GM10266 (cell line): ENCODE results near the gene CORO7.
A peak's percentile ranks its signal among the peaks of the same experiment; 100 is the strongest.

Experiments used
- DNase-seq: peaks from one replicate; pipeline ENCODE4 v3.0.0; 2012; ENCODE audit errors: extremely low spot score
- CTCF ChIP-seq: IDR thresholded peaks from 2 replicates; pipeline ENCODE4 v1.5.1; 2012; ENCODE audit warnings: mild to moderate bottlenecking, low read depth; ENCODE audit not compliant: control insufficient read depth, insufficient read depth; ENCODE audit errors: missing control alignments

CORO7 gene

DNA sequence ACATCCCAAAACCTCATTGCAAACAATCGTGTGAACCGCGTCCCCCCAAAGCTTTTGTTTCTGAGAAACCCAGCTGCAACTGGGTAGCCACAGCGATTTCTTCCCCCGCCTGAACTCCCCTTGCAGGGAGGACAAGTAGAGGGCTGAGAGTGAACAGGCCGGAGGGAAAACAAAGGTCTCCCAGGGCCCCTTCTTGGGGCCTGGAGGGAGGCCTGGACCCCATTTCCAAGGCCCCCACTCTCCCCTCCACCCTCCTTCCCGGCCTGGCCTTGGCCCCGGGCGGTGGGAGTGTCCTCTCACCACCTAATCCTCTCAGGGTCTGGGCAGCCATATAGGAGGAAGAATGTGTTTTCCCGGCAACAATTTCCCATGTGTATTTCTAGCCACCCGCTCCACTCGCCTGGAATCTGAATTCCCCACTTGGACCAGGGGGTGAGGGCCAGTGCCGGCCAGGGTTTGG, 97.9 kb downstream of the CORO7 start:
- DNase-seq = no peak

GRCh38 chr16:4317532-4318450, 98.6 kb downstream of the CORO7 start:
- no peak for DNase-seq
- no peak for TF ChIP-seq CTCF

More for the DNA sequence above, 97.9 kb downstream of the CORO7 start:
- no peak for TF ChIP-seq CTCF

DNA sequence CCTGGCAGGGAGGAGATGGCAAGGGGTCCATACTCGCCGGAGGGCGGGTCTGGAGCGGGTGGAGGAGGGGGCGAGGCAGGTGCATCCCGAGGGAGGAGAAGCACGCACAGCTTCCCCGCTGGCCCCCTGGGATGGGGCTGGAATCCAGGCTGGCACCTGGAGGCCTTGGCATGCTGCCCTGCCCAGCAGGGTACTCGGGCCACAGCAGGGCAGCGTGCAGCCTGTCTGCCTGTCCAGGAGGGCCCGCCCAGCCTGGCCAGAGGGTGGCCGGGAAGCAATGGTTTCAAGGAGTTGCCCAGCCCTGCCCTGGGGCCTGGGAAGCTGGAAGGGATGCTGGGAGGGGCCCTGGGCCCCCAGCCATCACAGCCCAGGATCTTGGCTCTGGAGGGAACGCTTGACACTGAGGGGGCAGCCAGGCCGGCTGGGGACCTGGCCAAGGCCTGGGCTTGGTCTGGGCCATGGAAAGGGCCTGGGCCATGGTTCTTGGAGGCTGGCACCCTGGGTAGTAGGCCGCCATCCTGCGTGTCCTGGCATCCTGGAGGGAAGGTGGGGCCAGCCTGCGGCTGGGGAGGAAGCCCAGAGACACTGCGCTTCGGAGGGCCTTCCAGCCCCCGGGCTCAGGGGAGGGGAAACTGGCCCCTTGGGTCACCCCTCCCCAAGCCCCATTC, 99.4 kb downstream of the CORO7 start:
- no peak for TF ChIP-seq CTCF
- no peak for DNase-seq

DNA sequence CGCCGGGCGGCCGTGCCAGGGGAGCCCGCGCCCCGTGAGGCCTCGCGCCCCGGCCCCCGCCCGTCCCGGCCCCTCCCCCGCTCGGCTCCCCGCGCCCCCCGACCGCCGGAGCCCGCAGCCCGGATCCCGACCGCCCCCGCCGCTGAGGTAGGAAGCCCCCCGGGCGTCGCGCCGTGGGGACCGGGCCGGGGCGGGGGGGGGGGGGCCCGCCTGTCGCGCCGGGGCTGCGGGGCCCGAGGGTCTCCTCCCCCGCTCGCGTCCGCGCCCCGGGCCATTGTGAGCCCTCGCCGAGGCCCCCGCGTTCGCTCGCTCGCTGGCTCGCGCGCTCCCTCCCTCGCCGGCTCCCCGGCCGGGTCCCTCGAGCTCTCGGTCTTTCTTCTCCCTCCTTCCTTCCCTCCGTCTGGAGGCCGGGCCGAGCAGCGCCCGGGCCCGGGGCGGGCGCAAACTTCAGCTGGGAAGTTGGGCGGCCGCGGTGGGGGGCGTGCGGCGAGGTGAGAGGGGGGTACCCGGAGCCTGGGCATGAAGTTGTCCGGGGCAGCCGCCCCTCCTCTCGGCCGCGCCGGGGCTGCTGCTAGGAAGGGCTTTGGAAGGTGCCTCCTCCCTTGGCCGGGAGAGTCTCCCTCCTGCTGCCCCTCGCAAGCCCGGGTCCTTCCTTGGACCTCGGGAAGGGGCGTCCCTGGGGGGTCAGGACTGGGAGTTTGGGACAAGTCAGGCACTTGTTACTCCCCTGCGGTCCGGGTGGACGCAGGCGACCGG, 100.1 kb downstream of the CORO7 start:
- TF ChIP-seq CTCF = no peak
- no peak for DNase-seq

DNA sequence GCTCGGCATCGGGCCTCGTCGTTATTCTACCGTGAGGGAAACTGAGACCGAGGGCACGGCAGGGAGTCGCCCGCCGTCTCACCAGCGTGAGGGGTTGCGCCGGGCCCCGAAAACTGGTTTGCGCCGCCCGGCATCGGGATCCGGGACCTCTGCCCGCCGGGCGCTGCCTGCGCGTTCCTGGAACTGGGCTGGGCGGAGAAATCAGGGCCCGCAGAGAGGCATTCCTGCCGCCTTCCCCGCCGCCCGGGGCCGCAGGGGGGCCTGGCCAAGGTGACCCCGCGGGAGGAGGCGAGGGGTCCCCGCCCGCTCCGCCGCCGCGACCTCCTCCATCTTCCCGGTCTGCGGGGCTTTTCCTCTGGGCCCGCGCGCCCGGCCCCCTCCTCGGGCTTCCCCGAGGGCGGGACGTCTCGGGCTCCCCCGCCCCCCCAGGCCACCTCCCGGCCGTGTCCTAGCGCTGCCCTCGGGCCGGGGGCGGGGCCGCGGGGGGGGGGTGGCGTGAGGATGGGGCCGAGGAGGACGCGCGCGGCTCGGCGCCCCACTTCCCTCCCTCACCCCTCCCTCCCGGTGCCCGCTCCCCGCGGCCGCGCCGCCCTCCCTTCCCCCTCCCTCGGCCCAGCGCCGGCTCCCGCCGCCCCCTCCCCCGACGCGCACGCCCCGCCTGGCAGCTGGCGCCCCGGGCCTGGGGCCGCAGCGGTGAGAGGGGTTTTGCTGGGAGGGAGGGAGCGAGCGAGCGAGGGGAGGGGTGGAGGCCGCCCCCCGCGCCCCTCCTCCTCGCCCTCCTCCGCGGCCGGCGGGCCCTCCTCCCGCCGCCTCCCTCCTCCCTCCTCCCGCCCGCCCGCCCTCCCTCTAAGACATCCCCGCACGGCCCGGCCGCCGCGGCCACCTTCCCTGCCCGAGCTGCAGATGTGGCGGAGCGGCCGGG, 100.9 kb downstream of the CORO7 start, which contains the start of gene GLIS2:
TSS of gene GLIS2 (plus strand) at position 882 of the 922 bp plus-strand sequence. CDS start 16,214 bp downstream, outside the sequence.
- peak; percentile 82 for DNase-seq
- TF ChIP-seq CTCF = no peak

DNA sequence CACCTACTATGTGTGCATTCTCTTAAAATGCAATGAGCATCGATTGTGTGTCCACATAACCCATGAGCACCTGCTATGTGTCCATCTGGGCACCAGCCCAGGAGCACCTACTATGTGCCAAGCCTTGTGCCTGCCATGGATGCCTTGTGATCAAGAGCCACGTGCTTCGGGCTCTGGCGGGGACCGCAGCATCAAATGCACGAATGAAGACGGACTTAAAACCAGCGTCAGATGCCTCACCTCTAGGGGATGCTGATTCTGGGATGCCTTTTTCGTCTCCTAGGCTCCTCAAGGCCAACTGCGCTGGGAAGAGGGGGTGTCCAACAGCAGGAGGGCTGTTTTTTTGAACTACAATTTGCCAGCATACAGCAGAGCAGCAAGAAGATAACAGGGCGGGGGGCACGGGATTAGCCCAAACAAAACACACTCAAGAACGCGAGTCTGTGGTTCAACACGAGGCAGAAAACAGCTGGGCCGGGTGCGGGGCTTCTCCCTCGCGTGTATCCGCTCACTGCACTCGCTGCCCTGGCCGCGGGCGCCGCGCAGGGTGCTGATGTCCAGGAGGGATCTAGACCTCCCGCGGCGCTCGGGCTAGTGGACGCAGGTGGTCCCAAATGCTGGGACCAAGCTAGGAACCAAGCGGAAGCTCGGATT, 101.7 kb downstream of the CORO7 start:
- DNase-seq = no peak
- no peak for TF ChIP-seq CTCF
